NCI-H524 treated with DMSO at 0.1 percent for 48 hours (cell line): Measurements from ENCODE around the gene PNRC1.
A peak's percentile ranks its signal among the peaks of the same experiment; 100 is the strongest.
"Not testable (repeated sequence)": the region's sequence is repeated elsewhere in the genome, so short reads cannot be mapped to it uniquely, and the experiment has no call there.

ENCODE experiments used
- DNase-seq: peaks from one replicate; lab custom pipeline; 2025; lab: John Stamatoyannopoulos, UW

PNRC1 gene

DNA sequence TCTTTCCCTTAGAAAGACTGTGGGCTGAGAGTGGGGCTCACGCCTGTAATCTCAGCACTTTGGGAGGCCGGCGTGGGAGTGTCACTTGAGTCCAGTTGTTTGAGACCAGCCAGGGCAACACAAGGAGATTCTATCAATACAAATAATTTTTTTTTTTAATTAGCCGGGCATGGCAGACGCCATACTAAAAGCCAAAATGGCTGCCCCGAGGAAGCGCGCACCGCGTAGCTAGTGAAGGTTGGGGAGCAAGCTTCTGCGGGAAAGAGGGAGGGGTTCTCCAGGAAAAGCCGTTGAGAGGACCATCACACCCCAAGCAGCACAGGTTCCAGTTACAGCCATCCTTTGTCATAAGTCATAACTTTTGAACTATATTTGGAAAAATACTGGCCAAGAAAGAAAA lies 21.3 kb upstream of the PNRC1 start:
- DNase-seq, result no peak

- DNase-seq, result no peak
Measured at GRCh38 chr6:89063881-89064280, 16.7 kb upstream of the PNRC1 start.

- DNase-seq, result not testable (repeated sequence)
Measured at GRCh38 chr6:89064931-89065330, 15.6 kb upstream of the PNRC1 start.

GRCh38 chr6:89066121-89066520 lies 14.4 kb upstream of the PNRC1 start:
- DNase-seq, result not testable (repeated sequence)

DNA sequence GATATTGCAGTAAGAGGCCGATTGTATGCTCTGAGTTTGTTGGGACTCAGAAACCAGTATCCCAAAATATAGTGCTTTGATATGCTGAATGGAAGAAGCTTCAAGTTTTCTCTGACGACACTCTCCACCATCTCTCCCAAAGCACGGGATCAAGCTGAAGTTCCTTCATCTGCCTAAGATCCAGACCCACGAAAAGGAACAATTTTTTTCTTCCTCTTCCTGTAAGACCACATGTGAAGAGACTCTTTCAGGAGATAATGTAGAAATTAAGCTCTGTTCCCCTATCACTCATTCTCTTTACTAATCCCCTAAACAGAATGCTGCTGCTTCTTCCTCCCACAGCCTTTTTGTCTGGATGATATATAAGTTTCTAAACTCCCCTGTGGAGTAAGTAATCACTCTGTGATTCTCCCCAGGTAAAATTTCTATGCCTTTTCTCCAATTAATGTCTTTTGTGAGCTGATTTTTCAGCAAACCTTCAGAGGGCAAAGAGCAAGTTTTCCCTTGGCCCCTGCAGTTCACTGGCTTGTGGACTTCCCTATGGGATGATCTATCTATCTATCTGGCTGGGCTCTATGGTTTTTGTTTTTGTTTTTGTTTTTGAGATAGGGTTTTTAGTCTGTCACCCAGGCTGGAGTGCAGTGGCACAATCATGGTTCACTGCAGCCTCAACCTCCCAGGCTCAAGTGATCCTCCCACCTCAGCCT lies 13.5 kb upstream of the PNRC1 start:
- DNase-seq, result no peak

DNA sequence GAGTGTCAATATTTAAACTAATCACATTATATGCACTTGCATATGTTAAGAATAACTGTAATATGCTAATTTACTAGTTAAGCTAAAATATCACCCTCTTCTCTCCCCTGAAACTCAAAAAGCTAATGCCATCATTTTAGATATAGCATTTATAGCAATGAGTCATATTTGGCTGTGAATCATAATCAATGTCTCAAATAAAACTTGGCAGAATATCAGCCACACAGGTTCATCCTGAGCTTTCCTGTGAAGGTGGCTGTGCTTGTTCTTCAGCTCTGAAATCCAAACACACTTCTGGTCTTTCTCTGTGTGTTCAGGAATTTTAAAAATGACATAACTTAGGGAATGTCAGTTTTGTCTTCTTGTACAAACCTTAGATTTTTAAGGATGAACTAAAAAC lies 12.8 kb upstream of the PNRC1 start:
- no peak for DNase-seq

DNA sequence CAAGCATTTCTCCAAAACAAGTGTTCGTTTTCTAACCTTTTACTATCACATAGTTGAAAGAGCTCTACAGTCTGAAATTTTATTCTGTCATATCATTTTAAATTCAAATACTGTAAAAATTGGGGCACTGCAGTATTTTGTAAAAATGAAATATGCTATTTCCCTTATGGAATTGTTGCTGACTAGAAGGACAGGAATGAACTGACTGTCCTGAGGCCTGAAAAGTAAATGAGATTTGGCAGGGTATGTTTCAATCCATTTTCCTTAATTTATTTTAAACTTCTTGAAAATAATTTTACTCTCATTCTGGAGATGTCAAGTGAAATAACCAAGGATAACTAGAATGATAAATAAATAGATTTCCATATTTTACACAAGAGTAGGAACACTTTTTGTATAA lies 11.9 kb upstream of the PNRC1 start:
- DNase-seq, result no peak

DNA sequence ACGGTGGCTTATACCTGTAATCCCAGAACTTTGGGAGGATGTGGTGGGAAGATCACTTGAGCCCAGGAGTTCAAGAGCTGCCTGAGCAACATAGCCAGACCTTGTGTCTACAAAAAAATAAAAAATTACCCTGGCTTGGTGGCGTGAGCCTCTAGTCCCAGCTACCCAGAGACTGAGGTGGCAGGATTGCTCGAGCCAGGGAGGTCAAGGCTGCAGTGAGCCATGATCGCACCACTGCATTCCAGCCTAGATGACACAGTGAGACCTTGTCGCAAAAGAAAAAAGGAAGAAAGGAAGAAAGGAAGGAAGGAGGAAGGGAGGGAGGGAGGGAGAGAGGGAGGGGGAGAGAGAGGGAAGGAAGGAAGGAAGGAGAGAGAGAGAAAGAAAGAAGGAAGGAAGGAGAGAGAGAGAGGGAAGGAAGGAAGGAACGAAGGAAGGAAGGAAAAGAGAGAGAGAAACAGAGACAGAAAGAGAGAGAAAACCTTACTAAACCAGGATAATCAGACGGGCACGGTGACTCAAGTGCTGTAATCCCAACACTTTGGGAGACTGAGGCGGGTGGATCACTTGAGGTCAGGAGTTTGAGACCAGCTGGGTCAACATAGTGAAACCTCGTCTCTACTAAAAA lies 10.9 kb upstream of the PNRC1 start:
- DNase-seq, result no peak

DNA sequence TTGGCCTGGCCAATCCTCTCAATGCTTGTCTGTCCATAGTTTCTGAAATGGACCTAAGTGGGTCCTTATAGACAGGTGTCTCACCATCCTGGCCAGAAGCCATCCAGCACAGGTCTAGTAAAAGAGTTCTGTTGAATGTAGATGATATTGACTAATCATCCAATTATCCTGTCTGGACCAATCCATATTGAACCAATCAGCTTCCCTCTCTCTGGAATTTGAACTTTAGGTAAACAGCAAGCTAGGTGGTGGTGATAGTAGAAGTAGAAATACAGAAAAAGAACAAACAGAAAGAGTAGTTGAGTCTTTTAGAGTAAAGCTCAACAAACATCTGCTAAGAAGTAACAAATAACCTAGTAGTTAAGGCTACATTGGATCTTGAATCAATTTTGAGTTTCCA lies 9.5 kb upstream of the PNRC1 start:
- DNase-seq, result no peak

GRCh38 chr6:89073014-89073620 lies 7.4 kb upstream of the PNRC1 start:
- DNase-seq, result no peak

DNA sequence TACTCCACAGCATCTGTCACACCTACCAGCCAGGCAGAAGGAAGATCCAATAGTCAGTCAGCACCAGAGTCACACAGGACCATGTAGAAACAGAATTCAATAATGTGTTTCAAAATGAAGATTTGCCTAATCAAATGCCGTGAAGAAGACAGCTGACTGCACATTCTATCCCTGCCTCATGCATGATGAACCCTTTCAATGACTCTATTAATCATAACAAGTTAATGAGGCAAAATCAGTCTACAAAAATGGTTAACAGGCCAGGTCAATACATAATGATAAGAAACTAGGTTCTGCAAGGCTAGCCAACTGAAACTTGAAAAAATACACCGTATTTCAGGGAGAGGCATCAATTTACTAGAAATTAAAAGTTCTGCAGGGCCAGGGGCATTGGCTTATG lies 6.7 kb upstream of the PNRC1 start:
- no peak for DNase-seq

DNA sequence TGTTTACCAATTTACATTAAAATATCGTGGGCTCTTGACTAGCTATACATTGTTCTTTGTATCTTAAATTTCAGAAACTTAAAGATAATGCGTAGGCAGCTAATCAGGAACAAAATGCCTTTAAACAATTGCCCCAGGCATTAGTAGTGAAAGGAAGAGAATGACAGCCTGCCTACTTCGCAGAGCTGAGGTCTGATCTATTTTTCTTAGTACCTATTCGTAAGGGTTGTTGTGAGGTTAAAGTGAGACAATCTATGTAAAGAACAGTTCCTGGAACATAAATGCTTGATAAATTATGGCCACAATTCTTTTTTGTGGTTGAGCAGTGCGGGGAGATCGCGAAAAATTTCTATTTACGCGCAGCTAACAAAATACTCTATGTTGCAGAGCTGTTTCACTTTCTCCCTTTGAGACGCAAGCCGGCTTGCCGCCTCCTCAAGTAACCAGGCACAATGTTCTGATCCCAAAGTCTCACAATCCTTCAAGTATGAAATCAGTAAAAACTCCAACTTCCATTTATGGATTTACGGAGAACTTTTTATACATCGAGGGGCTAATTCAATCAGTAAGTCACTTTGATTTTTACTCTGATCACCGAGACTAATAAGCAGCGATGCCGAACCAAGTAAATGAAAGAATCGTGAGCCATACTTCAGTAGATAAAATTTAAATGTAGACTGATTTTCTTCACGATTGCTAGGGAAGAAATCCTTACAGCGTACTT lies 878 bp upstream of the PNRC1 start:
- peak; percentile 11 for DNase-seq

DNA sequence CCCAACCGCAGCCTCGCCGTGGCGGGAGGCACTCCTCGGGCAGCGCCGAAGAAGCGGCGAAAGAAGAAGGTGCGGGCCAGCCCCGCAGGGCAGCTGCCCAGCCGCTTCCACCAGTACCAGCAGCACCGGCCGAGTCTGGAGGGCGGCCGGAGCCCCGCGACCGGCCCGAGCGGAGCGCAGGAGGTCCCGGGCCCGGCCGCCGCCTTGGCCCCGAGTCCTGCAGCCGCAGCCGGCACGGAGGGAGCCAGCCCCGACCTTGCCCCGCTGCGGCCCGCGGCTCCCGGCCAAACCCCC lies 525 bp downstream of the PNRC1 start:
- DNase-seq, result no peak

- peak; percentile 79 for DNase-seq
Measured at GRCh38 chr6:89081423-89082322, 1.1 kb downstream of the PNRC1 start.

DNA sequence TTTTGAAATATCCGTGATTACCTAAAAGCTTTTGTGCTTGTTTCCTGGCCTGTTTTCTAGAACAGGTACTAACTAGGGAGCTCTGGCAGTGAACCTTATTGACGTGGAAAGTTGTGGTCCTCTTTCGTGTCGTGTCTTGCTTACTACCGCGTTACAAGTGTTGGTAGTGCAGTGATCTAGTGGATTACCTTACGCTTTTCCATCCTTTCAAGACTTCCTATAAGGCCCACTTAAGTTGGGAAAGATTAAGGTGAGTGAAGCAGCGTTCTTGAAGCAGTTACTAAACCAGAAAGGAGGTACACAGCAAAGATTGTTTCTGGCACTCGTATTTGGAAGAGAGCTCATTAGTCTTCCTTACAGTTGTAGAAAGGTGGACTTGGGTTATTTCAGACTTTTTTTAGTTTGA lies 1.9 kb downstream of the PNRC1 start:
- no peak for DNase-seq

DNA sequence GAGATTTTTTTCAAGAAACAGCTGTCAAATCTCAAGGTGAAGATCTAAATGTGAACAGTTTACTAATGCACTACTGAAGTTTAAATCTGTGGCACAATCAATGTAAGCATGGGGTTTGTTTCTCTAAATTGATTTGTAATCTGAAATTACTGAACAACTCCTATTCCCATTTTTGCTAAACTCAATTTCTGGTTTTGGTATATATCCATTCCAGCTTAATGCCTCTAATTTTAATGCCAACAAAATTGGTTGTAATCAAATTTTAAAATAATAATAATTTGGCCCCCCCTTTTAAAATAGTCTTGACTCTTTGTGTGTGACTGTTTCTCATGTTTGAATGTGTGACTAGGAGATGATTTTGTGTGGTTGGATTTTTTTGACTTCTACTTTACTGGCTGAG lies 4.0 kb downstream of the PNRC1 start:
- no peak for DNase-seq

DNA sequence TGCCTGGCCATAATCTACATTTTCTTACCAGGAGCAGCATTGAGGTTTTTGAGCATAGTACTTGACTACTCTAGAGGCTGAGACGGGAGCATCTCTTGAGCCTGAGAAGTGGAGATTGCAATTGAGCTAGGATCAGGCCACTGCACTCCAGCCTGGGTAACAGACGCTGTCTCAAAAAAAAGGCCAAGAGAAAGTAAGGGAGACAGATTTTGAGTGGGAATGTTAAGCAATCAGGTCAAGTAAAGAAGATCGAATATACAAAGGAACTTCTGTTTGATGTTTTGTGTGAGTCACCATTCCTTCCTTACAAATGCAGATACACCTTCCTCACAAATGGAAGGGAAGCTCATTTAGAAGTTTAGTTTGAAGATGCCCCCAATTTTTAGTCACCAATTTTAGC lies 4.4 kb downstream of the PNRC1 start:
- DNase-seq, result no peak

- DNase-seq, result no peak
Measured at GRCh38 chr6:89085409-89086205, 5.1 kb downstream of the PNRC1 start.

GRCh38 chr6:89087881-89088280 lies 7.3 kb downstream of the PNRC1 start:
- no peak for DNase-seq

DNA sequence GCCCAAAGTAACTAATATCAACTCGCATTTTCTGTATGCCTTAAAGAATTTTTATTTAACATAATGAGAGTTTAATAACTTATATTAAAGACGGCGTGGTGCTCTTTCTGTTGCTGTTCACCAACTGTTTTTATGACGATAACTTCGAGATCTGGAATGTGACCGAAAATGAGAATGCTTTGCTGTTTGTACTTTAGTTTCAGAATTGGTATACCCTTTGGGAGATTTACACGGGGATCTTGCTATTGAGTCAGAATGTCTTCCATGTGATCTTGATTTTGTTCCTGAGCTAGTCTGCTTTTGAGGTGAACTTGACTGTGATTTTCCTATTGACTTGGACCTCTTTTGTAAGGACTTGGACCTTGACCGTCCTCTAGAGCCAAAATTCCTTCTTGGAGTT lies 17.9 kb downstream of the PNRC1 start:
- DNase-seq, result no peak

DNA sequence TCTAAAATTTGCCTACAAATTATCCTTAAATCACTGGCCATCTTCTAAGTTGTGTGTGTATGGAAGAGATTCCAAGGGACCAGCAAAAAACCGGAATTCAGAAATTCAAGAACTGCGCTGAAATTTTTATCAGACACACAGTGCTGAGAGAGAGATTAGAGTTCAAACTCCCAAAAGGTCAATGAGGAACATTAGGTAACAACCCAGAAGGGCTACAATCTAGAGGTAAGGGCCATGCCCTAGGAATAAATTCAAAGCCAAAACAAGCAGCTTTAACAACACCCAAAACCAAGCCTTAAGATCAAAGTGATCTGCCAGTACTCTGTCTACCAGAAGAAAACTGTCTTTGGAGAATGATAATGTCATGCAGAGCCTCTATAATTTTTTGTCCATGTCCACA lies 19.6 kb downstream of the PNRC1 start:
- DNase-seq, result no peak
